ENCODE measurements around the gene STN1.

Gene STN1

GRCh38 chr10:103859161-103860086, 58.6 kb downstream of the STN1 start:
- TF ChIP-seq CTCF (IDR thresholded peaks at IDR 0.05): peak; percentile 73

GRCh38 chr10:103858360-103858759, 59.6 kb downstream of the STN1 start:
- no peak for TF ChIP-seq CTCF (IDR thresholded peaks at IDR 0.05)

- no peak for TF ChIP-seq CTCF (IDR thresholded peaks at IDR 0.05)
Measured at GRCh38 chr10:103856797-103857170, 61.2 kb downstream of the STN1 start.

- TF ChIP-seq CTCF (IDR thresholded peaks at IDR 0.05): no peak
Measured at GRCh38 chr10:103855852-103856796, 61.9 kb downstream of the STN1 start.

DNA sequence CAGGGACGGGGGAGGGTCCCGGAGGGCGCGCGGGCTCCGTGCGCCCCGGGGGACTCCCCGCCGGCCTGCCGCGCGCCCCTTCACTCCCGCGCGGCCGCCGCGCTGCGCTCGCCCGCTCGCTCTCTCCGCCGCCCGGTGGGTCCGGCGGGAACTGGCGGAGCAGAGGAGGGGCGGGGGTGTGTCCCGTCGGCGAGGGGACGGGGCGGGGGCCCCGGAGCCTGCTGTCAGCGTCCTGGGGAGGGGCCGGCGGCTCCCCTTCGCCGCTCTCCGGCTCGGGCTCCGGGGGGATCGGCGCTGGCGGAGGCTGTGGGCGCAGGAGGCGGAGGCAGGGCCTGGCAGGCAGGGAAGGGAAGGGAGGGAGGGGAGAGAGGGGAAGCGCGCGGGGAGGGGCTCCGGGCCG, 62.6 kb downstream of the STN1 start, which contains the start of gene SH3PXD2A:
TSS of gene SH3PXD2A (minus strand) at position 153 of the 400 bp plus-strand sequence. CDS start 310 bp downstream, outside the sequence.
- no peak for TF ChIP-seq CTCF (IDR thresholded peaks at IDR 0.05)

- TF ChIP-seq CTCF (IDR thresholded peaks at IDR 0.05): peak; percentile 21; the same call in 1 of the 2 replicates
Measured at GRCh38 chr10:103854686-103855391, 63.1 kb downstream of the STN1 start.

DNA sequence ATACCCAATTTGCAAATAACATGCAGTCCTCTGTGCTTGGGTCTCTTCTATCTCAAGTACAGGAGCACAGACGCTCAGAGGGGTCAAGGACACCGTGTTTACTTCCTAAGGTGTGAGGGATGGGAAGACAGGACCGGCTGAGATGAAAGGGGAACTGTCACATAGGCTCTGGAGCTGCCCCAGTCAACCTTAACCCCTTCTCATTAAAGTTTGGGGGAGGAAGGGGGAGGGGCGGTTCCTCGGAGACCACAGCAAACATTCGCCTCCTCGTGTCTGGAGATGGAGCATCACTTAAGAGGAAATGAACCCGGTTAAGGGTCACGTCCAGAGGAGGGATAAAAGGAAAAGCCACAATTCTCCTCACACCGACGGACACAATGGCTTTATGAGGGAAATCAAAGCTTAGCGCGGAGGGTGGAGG, 63.7 kb downstream of the STN1 start:
- TF ChIP-seq CTCF (IDR thresholded peaks at IDR 0.05): no peak

Measured in LNCAP (cell line).